Panc1 (cell line): ENCODE results near the gene NKPD1. TPM values are rescaled to one million over a fixed set of nuclear protein-coding genes. Genes with fewer than 3 reads are reported as not detected.
A peak's percentile ranks its signal among the peaks of the same experiment; 100 is the strongest.

ENCODE experiments used
- ATAC-seq: fragments of 200-7000 bp; cut with Tn5 transposase; 2 replicates; pipeline ENCODE4 v1.9.1; 2020; ENCODE audit warnings: mild to moderate bottlenecking, moderate library complexity
- BruUV-seq: library from RNA; stranded (reverse); fragments of 400-500 nt; replicated peaks from 2 replicates; lab custom pipeline; 2021; lab: Mats Ljungman, UMichigan
- CTCF ChIA-PET: fragments of 300-600 bp; sonication (Branson Sonifier 250); formaldehyde crosslinking; loops from one replicate; lab custom pipeline; 2022; ENCODE audit warnings: antibody characterized with exemption; lab: Charles Lee
- POLR2A ChIA-PET: fragments of 300-600 bp; sonication (Branson Sonifier 250); formaldehyde crosslinking; loops from one replicate; lab custom pipeline; 2022; ENCODE audit warnings: antibody characterized with exemption; lab: Charles Lee
- DNase-seq: peaks from one replicate; pipeline ENCODE4 v3.0.0-alpha.2; 2010; ENCODE audit warnings: low read depth, low spot score
- H3K27ac ChIP-seq: 2 replicates; pipeline ENCODE4 v1.5.1; 2011; ENCODE audit warnings: mild to moderate bottlenecking, low read length, inconsistent platforms
- H3K27me3 ChIP-seq: fragments of 200-500 bp; sonication (Bioruptor generic); 2 replicates; pipeline ENCODE4 v1.6.0; 2014; ENCODE audit warnings: low read length, inconsistent platforms; ENCODE audit not compliant: control insufficient read depth, insufficient read depth
- H3K36me3 ChIP-seq: fragments of 200-500 bp; sonication (Bioruptor generic); 2 replicates; pipeline ENCODE4 v1.5.1; 2014; ENCODE audit warnings: inconsistent platforms, mild to moderate bottlenecking, low read length, moderate library complexity; ENCODE audit not compliant: control insufficient read depth, insufficient read depth
- H3K4me1 ChIP-seq: 2 replicates; pipeline ENCODE4 v1.5.1; 2011; ENCODE audit warnings: inconsistent platforms, mild to moderate bottlenecking, low read length, moderate library complexity; ENCODE audit not compliant: control insufficient read depth, insufficient read depth
- H3K4me3 ChIP-seq, 2 experiments: 2 replicates each; pipeline ENCODE4 v1.5.1; 2011 to 2012; ENCODE audit warnings: low read depth in 2 of 2, low read length in 2 of 2, mild to moderate bottlenecking in 2 of 2, inconsistent platforms in 1 of 2, moderate library complexity in 1 of 2
- H3K9me3 ChIP-seq: fragments of 200-500 bp; sonication (Bioruptor generic); 2 replicates; pipeline ENCODE4 v1.5.1; 2014; ENCODE audit warnings: low read depth, mild to moderate bottlenecking, inconsistent platforms, low read length, moderate library complexity; ENCODE audit not compliant: control insufficient read depth, insufficient read depth
- CTCF ChIP-seq: fragments of 450-650 bp; IDR thresholded peaks from 2 replicates; pipeline ENCODE4 v1.5.1; 2017; ENCODE audit warnings: mild to moderate bottlenecking
- POLR2AphosphoS5 ChIP-seq: IDR thresholded peaks from 2 replicates; pipeline ENCODE4 v1.6.1; 2012; ENCODE audit warnings: mild to moderate bottlenecking, low read depth, low read length, moderate library complexity
- SIN3A ChIP-seq: IDR thresholded peaks from 2 replicates; pipeline ENCODE4 v1.6.1; 2012; ENCODE audit warnings: low read depth, mild to moderate bottlenecking, low read length, moderate library complexity, borderline replicate concordance; ENCODE audit not compliant: insufficient read depth
- TCF7L2 ChIP-seq: IDR thresholded peaks from 2 replicates; pipeline ENCODE4 v1.6.1; 2011; ENCODE audit warnings: mild to moderate bottlenecking, low read depth, low read length, inconsistent platforms
- in situ Hi-C: cut with HindIII; loops from 2 replicates; pipeline ENCODE4 v1.10.0; 2016; ENCODE audit warnings: low sequenced_read_pairs, low pct_unique_long_range_greater_than_20kb
- intact Hi-C: fragments of 100-400 bp; cut with micrococcal nuclease; formaldehyde crosslinking; loops from one replicate; pipeline ENCODE4 v1.10.0; 2022; ENCODE audit not compliant: unreplicated experiment
- total RNA-seq: library from RNA; stranded (reverse); gene quantifications from one replicate; pipeline ENCODE4 v1.2.1, GENCODE V29; 2021; ENCODE audit not compliant: unreplicated experiment
- TF ChIP-seq, protein P1 (sequence below), 2 experiments: IDR thresholded peaks; 2 replicates each; pipeline ENCODE4 v1.6.1; 2011 to 2012; ENCODE audit warnings: low read depth in 2 of 2, control low read depth in 1 of 2, low read length in 1 of 2, mild to moderate bottlenecking in 1 of 2, moderate library complexity in 1 of 2; ENCODE audit not compliant: insufficient read depth in 1 of 2

The NKPD1 gene
- total RNA-seq, 1 experiment from 2014 or later = 0.05 TPM

DNA sequence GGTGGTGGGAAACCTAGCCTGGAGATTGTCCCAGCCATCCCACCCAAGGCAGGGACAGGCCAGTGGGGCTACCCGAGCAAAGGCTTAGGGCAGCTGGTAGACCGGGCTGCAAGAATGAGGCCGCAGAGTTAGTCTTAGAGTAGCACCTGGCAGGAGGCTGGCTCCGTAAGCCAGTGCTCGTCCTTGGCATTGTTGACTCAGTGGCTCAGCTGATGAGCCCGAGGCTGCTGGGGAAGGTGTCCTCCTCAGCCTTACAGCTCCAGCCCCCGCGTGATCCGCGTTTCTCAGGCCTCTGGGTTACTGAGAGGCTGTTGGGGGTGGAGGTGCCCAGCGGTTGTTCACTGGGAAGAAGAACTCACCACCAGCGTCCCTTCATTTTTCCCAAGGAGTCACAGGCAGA lies 43.1 kb downstream of the NKPD1 start:
- Histone ChIP-seq H3K4me1 (peaks cover 4% of the 10 kb centered on the region; the same call in 1 of the 2 replicates), H3K27me3 (no peaks in the 10 kb centered on the region), H3K36me3 (no peaks in the 10 kb centered on the region), H3K9me3 (no peaks in the 10 kb centered on the region), H3K27ac (no peak overlapping the region), H3K4me3 (no peak overlapping the region)
- DNase-seq = no peak
- TF ChIP-seq SIN3A (no peak), TCF7L2 (no peak), CTCF (no peak), POLR2AphosphoS5 (no peak)
- TF ChIP-seq, protein P1, sequence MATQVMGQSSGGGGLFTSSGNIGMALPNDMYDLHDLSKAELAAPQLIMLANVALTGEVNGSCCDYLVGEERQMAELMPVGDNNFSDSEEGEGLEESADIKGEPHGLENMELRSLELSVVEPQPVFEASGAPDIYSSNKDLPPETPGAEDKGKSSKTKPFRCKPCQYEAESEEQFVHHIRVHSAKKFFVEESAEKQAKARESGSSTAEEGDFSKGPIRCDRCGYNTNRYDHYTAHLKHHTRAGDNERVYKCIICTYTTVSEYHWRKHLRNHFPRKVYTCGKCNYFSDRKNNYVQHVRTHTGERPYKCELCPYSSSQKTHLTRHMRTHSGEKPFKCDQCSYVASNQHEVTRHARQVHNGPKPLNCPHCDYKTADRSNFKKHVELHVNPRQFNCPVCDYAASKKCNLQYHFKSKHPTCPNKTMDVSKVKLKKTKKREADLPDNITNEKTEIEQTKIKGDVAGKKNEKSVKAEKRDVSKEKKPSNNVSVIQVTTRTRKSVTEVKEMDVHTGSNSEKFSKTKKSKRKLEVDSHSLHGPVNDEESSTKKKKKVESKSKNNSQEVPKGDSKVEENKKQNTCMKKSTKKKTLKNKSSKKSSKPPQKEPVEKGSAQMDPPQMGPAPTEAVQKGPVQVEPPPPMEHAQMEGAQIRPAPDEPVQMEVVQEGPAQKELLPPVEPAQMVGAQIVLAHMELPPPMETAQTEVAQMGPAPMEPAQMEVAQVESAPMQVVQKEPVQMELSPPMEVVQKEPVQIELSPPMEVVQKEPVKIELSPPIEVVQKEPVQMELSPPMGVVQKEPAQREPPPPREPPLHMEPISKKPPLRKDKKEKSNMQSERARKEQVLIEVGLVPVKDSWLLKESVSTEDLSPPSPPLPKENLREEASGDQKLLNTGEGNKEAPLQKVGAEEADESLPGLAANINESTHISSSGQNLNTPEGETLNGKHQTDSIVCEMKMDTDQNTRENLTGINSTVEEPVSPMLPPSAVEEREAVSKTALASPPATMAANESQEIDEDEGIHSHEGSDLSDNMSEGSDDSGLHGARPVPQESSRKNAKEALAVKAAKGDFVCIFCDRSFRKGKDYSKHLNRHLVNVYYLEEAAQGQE (IDR thresholded peaks at IDR 0.05; ENCODE audit: insufficient read depth in 1 of 2, low read depth in 2 of 2, low read length in 1 of 2) = no peak
- in situ Hi-C loops (no loop called here), intact Hi-C loops (no loop called here)
- POLR2A ChIA-PET = no interaction called here
- CTCF ChIA-PET = no interaction called here
- no TSS peak for BruUV-seq
- peak; percentile 43 for ATAC-seq

- no TSS peak for BruUV-seq
- CTCF ChIA-PET = no interaction called here
- H3K36me3 ChIP-seq = no peaks in the 10 kb centered on the region
- TF ChIP-seq TCF7L2 (no peak), CTCF (no peak), POLR2AphosphoS5 (no peak), SIN3A (no peak)
- TF ChIP-seq, protein P1 (IDR thresholded peaks at IDR 0.05; ENCODE audit: insufficient read depth in 1 of 2, low read depth in 2 of 2, low read length in 1 of 2) = no peak
- POLR2A ChIA-PET = no interaction called here
- H3K4me1 ChIP-seq = peaks cover 4% of the 10 kb centered on the region; the same call in 1 of the 2 replicates
- no peak overlapping the region for H3K27ac ChIP-seq
- no peaks in the 10 kb centered on the region for H3K9me3 ChIP-seq
- in situ Hi-C loops (no loop called here), intact Hi-C loops (no loop called here)
- DNase-seq (no peak), ATAC-seq (no peak)
- H3K27me3 ChIP-seq = no peaks in the 10 kb centered on the region
- H3K4me3 ChIP-seq = no peak overlapping the region
Observed at GRCh38 chr19:45117167-45117594, 43.6 kb downstream of the NKPD1 start.
